Fibroblast of skin of right biceps (primary cell): ENCODE data around the gene TLE4.

Experiments
- DNase-seq: peaks from one replicate; pipeline ENCODE4 v3.0.0-alpha.2; 2013

The TLE4 gene

DNA sequence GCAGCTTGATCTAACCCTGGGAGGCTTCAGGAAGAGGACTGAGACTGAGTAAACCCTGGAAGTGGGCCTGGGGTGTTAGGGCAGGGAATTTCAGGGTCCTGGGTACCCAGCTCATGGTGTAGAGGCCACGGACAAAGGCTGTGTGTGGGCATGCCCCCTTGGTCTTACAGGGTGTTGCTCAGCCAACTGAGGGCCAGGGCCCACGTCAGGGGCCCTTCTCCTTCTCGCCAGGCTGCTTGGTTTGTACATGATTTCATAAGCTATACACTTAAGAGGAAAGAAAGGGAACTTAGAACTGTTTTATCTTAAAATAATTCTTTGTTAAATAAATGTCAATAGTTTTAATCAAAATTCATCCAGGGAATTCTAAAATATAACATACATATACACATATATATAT lies 95.4 kb downstream of the TLE4 start:
- no peak for DNase-seq

GRCh38 chr9:79667817-79668436 lies 96.2 kb downstream of the TLE4 start:
- DNase-seq: no peak

DNA sequence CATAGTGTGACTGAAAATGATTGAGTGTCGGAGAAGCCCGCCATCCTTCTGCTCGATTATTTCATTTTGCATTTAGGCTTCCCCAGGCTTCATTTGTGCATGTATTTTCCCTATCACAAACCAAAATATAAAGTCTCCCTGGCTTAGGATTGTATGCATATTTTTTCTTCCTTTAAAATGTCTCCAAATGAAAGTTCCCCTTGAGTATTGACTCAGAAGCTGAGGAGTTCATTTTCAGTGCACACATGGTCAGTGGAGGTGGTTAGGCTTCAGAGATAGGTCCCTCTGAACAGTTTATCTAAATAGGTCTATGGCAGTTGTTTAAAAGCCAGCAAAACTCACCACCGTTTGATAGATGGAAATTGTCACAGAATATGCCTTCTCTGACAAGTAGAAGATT lies 97.2 kb downstream of the TLE4 start:
- no peak for DNase-seq

DNA sequence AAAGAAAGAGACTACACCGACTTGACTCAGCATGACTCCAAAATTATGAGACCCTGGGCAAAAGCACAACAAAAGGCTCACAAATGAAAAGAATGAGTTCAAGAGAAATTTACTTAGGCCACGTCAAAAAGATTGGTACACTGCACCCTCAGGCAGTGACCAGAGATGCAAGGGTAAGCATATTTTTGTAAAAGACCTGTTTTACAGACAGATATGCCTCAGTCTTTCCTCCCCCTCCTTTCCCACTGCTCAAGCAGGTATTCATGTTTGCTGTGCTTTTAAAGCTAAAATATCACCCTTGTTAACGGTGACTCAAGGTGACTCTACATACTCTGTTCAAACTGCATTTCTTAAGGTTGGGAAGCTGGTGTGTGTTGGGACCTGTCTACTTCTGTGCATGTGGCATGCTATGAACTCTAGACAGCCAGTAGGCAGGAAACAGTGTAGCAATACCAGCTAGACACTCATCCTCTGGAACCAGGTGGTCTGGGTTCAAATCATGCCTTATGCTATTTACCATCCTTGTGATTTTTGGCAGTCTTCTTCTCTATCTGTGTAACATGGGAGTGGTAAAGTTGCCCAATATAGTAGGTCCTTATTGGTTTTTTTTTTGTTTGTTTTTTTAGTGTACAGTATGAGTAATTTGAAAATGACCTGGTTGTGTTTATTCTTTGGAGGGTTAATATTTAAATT lies 98.7 kb downstream of the TLE4 start:
- no peak for DNase-seq

DNA sequence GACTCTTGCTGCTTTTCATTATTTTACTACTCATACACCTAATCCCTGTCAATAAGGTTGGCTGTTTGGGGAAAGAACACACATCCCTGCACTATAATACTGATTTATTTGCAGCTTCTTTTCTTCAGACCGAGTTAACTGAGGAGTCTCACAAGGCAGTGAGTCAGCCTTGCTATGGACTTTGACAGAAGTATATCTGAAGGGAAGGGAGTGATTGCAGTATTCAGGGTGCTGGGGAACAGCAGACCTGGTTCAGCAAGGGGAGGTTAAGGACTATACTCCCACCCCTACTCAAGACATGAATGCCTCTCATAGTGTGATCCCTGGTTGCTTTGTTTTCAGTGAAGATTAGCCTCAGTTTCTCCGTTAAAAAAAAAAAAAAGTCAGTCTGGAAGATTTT lies 99.8 kb downstream of the TLE4 start:
- no peak for DNase-seq

DNA sequence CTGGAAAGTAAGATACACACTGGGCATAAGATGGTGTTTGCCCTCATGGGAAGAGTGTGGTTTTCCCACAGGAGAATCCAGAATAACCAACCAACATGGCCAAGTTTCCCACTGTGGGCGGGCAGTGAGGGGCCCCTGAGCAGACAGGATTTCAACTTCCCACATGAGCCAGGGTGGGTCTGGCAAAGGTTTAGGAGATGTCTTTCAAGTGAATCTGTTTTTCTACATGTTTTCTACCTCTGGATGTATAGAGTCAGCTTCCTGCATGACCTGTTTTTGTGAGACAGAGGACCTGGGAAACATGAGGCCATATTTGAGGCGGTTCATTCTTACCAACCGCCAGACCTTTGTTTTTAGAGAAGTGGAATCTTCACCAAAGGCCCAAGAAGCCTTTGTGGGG lies 100.5 kb downstream of the TLE4 start:
- DNase-seq: no peak

- DNase-seq: no peak
Measured at GRCh38 chr9:79672891-79673290, 101.1 kb downstream of the TLE4 start.

GRCh38 chr9:79673614-79674013 lies 101.8 kb downstream of the TLE4 start:
- DNase-seq: no peak

DNA sequence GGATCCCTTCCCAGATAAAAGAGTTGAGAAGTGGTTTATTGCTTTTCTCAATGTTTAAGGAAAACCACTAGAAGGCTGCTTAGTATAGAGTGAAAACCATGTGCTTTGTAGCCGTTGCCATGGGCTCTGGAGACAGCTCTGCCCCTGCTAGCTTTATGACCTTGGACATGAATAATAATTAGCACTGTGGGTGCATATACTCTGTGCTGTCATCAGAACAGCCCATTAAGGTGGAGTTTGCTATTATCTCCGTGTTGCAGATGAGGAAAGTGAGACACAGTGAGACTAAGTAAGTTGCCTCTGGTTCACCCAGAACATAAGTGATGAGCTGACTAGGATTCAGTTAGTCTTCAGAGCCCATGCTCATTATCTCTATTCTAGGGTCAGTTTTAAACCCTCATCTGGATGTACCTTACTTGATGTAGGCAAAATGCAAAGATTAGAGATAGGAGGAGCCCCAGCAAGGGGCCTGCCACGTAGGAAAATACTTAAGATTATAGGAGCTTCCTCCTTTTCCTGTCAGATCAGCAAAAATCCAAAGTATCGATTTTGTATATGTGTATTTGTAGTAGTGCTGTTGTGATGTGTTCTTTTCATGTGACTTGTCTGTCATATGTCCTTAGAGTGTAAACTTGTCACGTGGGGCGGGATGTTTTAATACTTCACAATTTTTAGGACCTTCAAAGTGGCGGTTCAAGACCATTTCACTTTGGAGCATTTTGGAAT lies 102.5 kb downstream of the TLE4 start:
- DNase-seq: no peak

GRCh38 chr9:79681576-79681975 lies 109.8 kb downstream of the TLE4 start:
- no peak for DNase-seq

- no peak for DNase-seq
Measured at GRCh38 chr9:79682076-79682736, 110.4 kb downstream of the TLE4 start.

DNA sequence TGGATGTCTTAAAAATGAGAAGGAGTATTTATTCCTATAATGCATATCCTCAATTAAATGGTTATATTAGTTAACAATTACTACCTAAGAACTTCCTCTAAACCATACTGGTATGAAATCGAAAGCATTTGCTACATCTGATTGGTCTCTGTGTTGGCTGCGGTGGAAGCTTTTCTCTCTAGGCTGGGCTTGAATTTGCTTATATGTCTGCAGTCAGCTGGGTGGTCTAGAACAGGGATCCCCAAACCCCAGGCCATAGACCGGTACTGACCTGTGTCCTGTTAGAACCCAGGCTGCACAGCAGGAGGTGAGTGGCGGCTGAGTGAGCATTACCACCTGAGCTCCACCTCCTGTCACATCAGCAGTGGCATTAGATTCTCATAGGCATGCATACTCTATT lies 112.3 kb downstream of the TLE4 start:
- no peak for DNase-seq

DNA sequence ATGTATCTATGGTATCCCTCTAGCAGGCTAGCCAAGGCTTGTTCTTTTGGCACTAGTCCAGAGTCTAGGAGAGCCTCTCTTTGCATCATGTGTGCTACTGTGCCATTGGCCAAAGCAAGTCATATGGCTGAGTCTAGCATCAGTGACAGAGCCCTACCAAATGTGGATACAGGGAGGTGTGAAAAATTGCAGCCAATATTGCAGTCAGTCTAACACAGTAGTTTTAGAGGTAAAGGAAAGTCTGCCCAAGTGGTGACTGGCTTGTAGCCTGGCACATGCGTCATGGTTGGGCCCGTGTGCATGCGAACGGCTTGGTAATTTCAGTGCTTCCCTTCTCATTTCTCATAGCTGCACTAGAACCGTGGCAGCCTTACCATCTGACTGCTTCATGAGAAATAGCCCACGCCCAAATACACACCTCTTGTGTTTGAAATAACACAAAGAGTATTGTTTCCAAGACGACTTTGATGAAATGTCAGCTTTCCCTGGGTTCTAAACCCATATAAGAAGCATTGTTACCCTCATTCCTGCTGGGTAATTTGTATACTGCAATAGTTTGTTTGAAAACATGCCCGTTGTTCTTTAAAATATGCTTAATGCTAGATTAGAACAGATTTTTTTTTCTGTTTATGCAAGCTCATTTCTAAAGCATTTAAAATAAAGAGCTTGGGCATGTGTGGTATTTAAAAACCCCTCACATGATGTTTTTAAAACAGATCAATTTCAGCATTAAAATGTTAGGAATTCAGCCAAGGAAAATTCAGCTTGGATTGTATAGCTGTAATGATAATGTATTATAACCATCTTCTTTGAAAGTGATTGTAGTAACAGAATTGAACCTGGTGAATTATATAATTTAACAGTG lies 113.2 kb downstream of the TLE4 start:
- DNase-seq: peak; percentile 57

DNA sequence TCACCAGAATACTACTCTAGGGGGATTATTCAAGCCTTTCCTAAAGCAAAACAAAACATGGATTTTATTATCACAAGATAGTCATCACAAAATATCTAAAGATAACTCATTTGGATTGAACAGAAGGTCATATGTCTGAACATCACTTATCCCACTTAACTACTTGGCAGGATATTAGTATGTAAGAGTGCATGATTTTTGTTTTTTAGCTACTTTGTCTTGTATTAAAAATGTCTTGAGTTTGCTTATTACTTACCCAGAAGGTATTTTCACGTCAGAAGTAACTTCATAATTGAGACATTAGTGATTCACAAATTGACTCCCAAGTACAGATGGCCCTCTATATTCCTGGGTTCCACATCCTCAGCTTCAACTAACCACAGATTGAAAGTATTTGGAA lies 113.8 kb downstream of the TLE4 start:
- DNase-seq: peak; percentile 76

- peak; percentile 79 for DNase-seq
Measured at GRCh38 chr9:79686381-79687130, 114.8 kb downstream of the TLE4 start.

DNA sequence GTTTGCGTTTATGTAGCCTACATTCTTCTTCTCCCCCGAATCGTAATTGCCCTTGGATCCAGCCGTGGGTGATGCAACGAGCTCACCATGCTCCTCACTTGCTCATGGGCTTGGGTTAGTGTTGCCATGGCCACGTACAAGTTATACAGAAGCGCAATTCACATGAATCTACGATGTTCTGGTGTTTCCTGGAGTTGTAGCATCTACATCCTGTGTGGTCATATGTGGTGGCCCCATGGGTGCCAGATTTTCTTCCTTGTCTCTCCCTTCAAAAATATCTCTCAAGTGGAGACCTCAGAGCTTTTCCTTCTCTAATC lies 115.3 kb downstream of the TLE4 start:
- no peak for DNase-seq

GRCh38 chr9:79688363-79688762 lies 116.6 kb downstream of the TLE4 start:
- DNase-seq: no peak

GRCh38 chr9:79689576-79689975 lies 117.8 kb downstream of the TLE4 start:
- no peak for DNase-seq

GRCh38 chr9:79691496-79691895 lies 119.7 kb downstream of the TLE4 start:
- no peak for DNase-seq

DNA sequence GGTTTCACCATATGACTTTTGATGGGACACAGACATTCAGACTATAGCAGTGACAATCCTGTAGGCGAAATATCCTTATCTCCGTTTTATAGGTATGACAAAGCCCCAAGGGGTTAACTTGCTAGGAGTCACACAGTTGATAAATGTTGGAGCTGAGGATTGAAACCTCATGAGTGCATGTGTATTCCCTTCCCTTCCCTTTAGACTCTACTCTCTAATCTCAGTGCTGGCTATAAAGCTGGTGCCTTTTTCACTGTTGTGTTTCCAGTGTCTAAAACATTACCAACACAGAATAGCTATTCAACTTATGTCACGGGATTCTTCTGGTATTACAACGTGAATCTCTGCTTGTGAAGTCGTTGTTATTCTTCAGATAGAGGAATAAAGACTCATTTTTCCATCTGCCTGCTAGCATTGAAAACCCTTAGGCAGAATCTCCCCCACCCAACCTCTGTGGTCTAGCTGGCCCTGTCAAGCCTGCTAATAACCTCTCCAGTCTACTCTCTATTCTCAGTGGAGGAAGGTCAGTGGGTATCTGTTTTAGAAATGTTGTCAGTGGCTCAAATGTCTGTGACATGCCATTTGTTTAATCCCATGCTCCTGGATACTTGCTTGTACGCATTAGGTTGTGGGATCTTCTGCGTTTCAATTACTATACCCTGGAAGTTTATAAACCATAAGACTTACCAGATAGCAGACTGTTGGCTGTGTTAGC lies 121.2 kb downstream of the TLE4 start:
- DNase-seq: no peak

DNA sequence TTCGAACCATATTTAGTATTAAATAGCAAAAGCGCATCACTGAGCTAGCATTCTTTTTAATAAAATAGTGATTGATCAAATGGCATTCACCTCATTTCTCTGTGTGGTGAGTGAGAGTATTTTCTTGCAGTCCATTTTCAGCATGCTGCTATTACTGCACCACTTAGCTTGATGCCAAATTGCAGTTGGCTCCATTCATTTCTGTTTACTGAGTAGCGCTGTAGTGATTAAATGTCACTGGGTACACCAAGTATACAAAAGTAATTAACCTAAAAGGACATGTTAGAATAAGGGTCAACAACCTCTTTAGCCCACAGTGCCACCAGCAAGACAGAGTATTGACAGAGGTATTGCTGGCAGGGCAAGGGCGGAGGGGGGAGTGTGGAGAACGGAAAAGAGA lies 122.0 kb downstream of the TLE4 start:
- no peak for DNase-seq

DNA sequence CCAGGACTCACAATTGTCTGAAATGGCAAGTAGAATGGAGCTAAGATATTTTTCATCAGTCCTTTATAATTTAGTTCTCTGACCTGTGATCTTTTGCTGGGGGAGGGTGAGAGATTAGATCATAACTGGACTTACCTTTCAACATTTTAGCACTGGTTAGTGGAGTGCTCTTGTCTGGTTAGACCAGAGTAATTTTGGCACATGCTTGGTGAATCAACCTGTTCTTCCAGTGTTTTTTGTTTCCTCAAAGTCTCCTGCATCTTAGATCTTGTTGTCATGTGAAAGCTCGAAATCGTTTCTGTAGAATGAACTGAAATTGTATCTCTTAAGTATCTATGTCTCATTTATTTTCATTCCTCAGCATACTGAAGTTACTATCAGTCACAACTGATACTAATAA lies 122.4 kb downstream of the TLE4 start:
- DNase-seq: no peak
